Upper lobe of left lung (tissue), 6 donors: ENCODE data around the gene TBC1D8. TPM values are rescaled to one million over a fixed set of nuclear protein-coding genes. Genes with fewer than 3 reads are reported as not detected.

Source experiments
- ATAC-seq, 2 donors: fragments of 200-7000 bp; cut with Tn5 transposase; one replicate each; pipeline ENCODE4 v1.9.1; 2022; ENCODE audit warnings: mild to moderate bottlenecking in 2 of 2, moderate library complexity in 2 of 2; ENCODE audit not compliant: low FRiP score in 2 of 2
- DNase-seq, 2 donors: peaks; one replicate each; pipeline ENCODE4 v3.0.0-alpha.2; 2019 to 2020
- H3K27ac ChIP-seq, 4 donors: fragments of 200-600 bp; sonication (generic); one replicate each; pipeline ENCODE4 v1.5.1; 2016 to 2019
- H3K27me3 ChIP-seq, 4 donors: fragments of 200-600 bp; sonication (generic); one replicate each; pipeline ENCODE4 v1.5.1; 2017 to 2019
- H3K36me3 ChIP-seq, 4 donors: fragments of 200-600 bp; sonication (generic); one replicate each; pipeline ENCODE4 v1.5.1; 2016 to 2019
- H3K4me1 ChIP-seq, 4 donors: fragments of 200-600 bp; sonication (generic); one replicate each; pipeline ENCODE4 v1.5.1; 2018 to 2019
- H3K4me3 ChIP-seq, 4 donors: fragments of 200-600 bp; sonication (generic); one replicate each; pipeline ENCODE4 v1.5.1; 2017 to 2019; ENCODE audit warnings: mild to moderate bottlenecking in 2 of 4, moderate library complexity in 1 of 4
- H3K9me3 ChIP-seq, 4 donors: fragments of 200-600 bp; sonication (generic); one replicate each; pipeline ENCODE4 v1.5.1; 2018 to 2019
- CTCF ChIP-seq, 6 experiments: fragments of 450-650 bp in 4 of 6; fragments of 200-600 bp in 2 of 6; sonication (generic) in 2 of 6; IDR thresholded peaks; one replicate each; pipeline ENCODE4 v1.5.1; 2016 to 2019; ENCODE audit warnings: antibody characterized with exemption in 6 of 6
- EP300 ChIP-seq, 4 donors: sonication (generic); formaldehyde crosslinking; IDR thresholded peaks; one replicate each; pipeline ENCODE4 v1.5.1; 2017; ENCODE audit warnings: antibody characterized with exemption in 4 of 4, control low read depth in 2 of 4
- POLR2A ChIP-seq, 4 donors: fragments of 450-650 bp; IDR thresholded peaks; one replicate each; pipeline ENCODE4 v1.5.1; 2016 to 2017; ENCODE audit warnings: antibody characterized with exemption in 4 of 4, mild to moderate bottlenecking in 2 of 4
- POLR2AphosphoS5 ChIP-seq, 2 donors: sonication (generic); formaldehyde crosslinking; IDR thresholded peaks; one replicate each; pipeline ENCODE4 v1.5.1; 2017; ENCODE audit warnings: antibody characterized with exemption in 2 of 2
- WGBS, 2 donors: methylation state at CpG; one replicate each; pipeline ENCODE4 v1.1.5; 2017 to 2018; 5-methylcytosine and 5-hydroxymethylcytosine counted together
- total RNA-seq, 6 donors: library from RNA; depleted of rRNA in 4 of 6; stranded (reverse); fragments of >200 nt in 4 of 6; gene quantifications; one replicate each; pipeline versions ENCODE4 v1.1.0 to v1.2.1, GENCODE V29; 2016 to 2021
- donor health status: DM: no; HTN: no; CAD: no; lungs with moderate emphysema.
- donor health status: DM: no; HTN: yes; CAD: no; lungs with severe emphysema.

TBC1D8 gene
- total RNA-seq, 6 donors from 2014 or later, result 21.0 to 133 (median 56.8) TPM

GRCh38 chr2:101132202-101132601, 19.0 kb downstream of the TBC1D8 start:
- H3K4me1 ChIP-seq, result peaks cover 0 to 7% (median 5%) of the 10 kb centered on the region in 4 donors
- no peaks in the 10 kb centered on the region for H3K27me3 ChIP-seq
- no peaks in the 10 kb centered on the region for H3K9me3 ChIP-seq
- WGBS, 2 donors, result 79 to 83% methylated on average over 2 of the region's 2 CpGs
- H3K36me3 ChIP-seq, result no peaks in the 10 kb centered on the region
- no peak overlapping the region for H3K4me3 ChIP-seq
- DNase-seq (no peak), ATAC-seq (no peak)
- TF ChIP-seq EP300 (IDR thresholded peaks at IDR 0.05) (no peak), POLR2A (IDR thresholded peaks at IDR 0.05) (no peak), CTCF (IDR thresholded peaks at IDR 0.05) (no peak), POLR2AphosphoS5 (IDR thresholded peaks at IDR 0.05) (no peak)
- no peak overlapping the region for H3K27ac ChIP-seq

GRCh38 chr2:101130081-101130480, 21.1 kb downstream of the TBC1D8 start:
- ATAC-seq, result no peak
- TF ChIP-seq EP300 (IDR thresholded peaks at IDR 0.05) (no peak), CTCF (IDR thresholded peaks at IDR 0.05) (no peak), POLR2AphosphoS5 (IDR thresholded peaks at IDR 0.05) (no peak), POLR2A (IDR thresholded peaks at IDR 0.05) (no peak)
- H3K4me3 ChIP-seq, result no peak overlapping the region
- H3K27ac ChIP-seq, result no peak overlapping the region
- peaks cover 11 to 23% (median 15%) of the 10 kb centered on the region in 4 donors for H3K4me1 ChIP-seq
- no peaks in the 10 kb centered on the region for H3K36me3 ChIP-seq
- WGBS, 2 donors, result 93 to 95% methylated on average over 13 of the region's 13 CpGs
- no peaks in the 10 kb centered on the region for H3K27me3 ChIP-seq
- H3K9me3 ChIP-seq, result no peaks in the 10 kb centered on the region
- no peak for DNase-seq

GRCh38 chr2:101127319-101128056, 23.7 kb downstream of the TBC1D8 start:
- Histone ChIP-seq H3K27me3 (no peaks in the 10 kb centered on the region), H3K4me3 (no peak overlapping the region), H3K27ac (peak overlapping the region in 1 of 4 donors; percentile 30), H3K9me3 (no peaks in the 10 kb centered on the region), H3K36me3 (no peaks in the 10 kb centered on the region), H3K4me1 (peaks cover 25 to 41% (median 36%) of the 10 kb centered on the region in 4 donors)
- DNase-seq, result no peak
- TF ChIP-seq POLR2A (IDR thresholded peaks at IDR 0.05) (no peak), POLR2AphosphoS5 (IDR thresholded peaks at IDR 0.05) (no peak), EP300 (IDR thresholded peaks at IDR 0.05) (no peak), CTCF (IDR thresholded peaks at IDR 0.05) (no peak)
- 75 to 86% methylated on average over 5 of the region's 5 CpGs for WGBS, 2 donors
- ATAC-seq, result no peak

- Histone ChIP-seq H3K36me3 (no peaks in the 10 kb centered on the region), H3K27ac (peak overlapping the region; percentile 14 to 83 (median 74)), H3K27me3 (no peaks in the 10 kb centered on the region), H3K4me3 (no peak overlapping the region), H3K4me1 (peaks cover 32 to 48% (median 45%) of the 10 kb centered on the region in 4 donors), H3K9me3 (no peaks in the 10 kb centered on the region)
- ATAC-seq (no peak), DNase-seq (no peak)
- no peak for TF ChIP-seq EP300 (IDR thresholded peaks at IDR 0.05)
- TF ChIP-seq CTCF (IDR thresholded peaks at IDR 0.05), result no peak
- no peak for TF ChIP-seq POLR2A (IDR thresholded peaks at IDR 0.05)
- no peak for TF ChIP-seq POLR2AphosphoS5 (IDR thresholded peaks at IDR 0.05)
- WGBS, 2 donors, result 79 to 84% methylated on average over 3 of the region's 3 CpGs
These were observed 25.4 kb downstream of the TBC1D8 start for GRCh38 chr2:101125808-101126207.

GRCh38 chr2:101125374-101125773, 25.8 kb downstream of the TBC1D8 start:
- peaks cover 36 to 52% (median 49%) of the 10 kb centered on the region in 4 donors for H3K4me1 ChIP-seq
- ATAC-seq (peak in 1 of 2 donors; percentile 4), DNase-seq (no peak)
- no peaks in the 10 kb centered on the region for H3K9me3 ChIP-seq
- no peaks in the 10 kb centered on the region for H3K27me3 ChIP-seq
- no peaks in the 10 kb centered on the region for H3K36me3 ChIP-seq
- TF ChIP-seq CTCF (IDR thresholded peaks at IDR 0.05) (no peak), POLR2AphosphoS5 (IDR thresholded peaks at IDR 0.05) (no peak), EP300 (IDR thresholded peaks at IDR 0.05) (no peak), POLR2A (IDR thresholded peaks at IDR 0.05) (no peak)
- H3K4me3 ChIP-seq, result no peak overlapping the region
- peak overlapping the region; percentile 14 to 83 (median 74) for H3K27ac ChIP-seq
- WGBS, 2 donors, result 17 to 25% methylated on average over 3 of the region's 3 CpGs
